GM19193 (cell line): ENCODE data around the gene FTHL17.

Source experiments
- POLR2A ChIP-seq: IDR thresholded peaks from 4 replicates; pipeline ENCODE4 v1.6.1; 2011; ENCODE audit not compliant: insufficient read depth, insufficient read length; ENCODE audit errors: extremely low read depth

The FTHL17 gene

GRCh38 chrX:31071725-31072124 is at the start of gene FTHL17:
FTHL17 (minus strand) TSS chrX:31072041; CDS start chrX:31071953, 88 bp downstream.
- TF ChIP-seq POLR2A, result no peak

GRCh38 chrX:31117266-31117665 is 45.4 kb upstream of the FTHL17 start:
- no peak for TF ChIP-seq POLR2A

- TF ChIP-seq POLR2A, result no peak
These were observed 43.6 kb upstream of the FTHL17 start for GRCh38 chrX:31115398-31115797.

GRCh38 chrX:31114858-31115257 is 43.0 kb upstream of the FTHL17 start:
- no peak for TF ChIP-seq POLR2A

GRCh38 chrX:31112226-31112999 is 40.6 kb upstream of the FTHL17 start:
- TF ChIP-seq POLR2A, result no peak

GRCh38 chrX:31110657-31111056 is 38.8 kb upstream of the FTHL17 start:
- TF ChIP-seq POLR2A, result no peak

GRCh38 chrX:31099536-31100090 is 27.8 kb upstream of the FTHL17 start:
- no peak for TF ChIP-seq POLR2A

- no peak for TF ChIP-seq POLR2A
These were observed 26.2 kb upstream of the FTHL17 start for GRCh38 chrX:31098079-31098478.

- TF ChIP-seq POLR2A, result no peak
These were observed 21.8 kb upstream of the FTHL17 start for GRCh38 chrX:31093639-31093975.

GRCh38 chrX:31092970-31093638 is 21.3 kb upstream of the FTHL17 start:
- no peak for TF ChIP-seq POLR2A

GRCh38 chrX:31092476-31092875 is 20.6 kb upstream of the FTHL17 start:
- TF ChIP-seq POLR2A, result no peak

- no peak for TF ChIP-seq POLR2A
These were observed 20.0 kb upstream of the FTHL17 start for GRCh38 chrX:31091819-31092218.

- no peak for TF ChIP-seq POLR2A
These were observed 2.7 kb upstream of the FTHL17 start for GRCh38 chrX:31074522-31074921.

- no peak for TF ChIP-seq POLR2A
These were observed 579 bp downstream of the FTHL17 start for GRCh38 chrX:31071262-31071661.

- no peak for TF ChIP-seq POLR2A
These were observed 1.8 kb downstream of the FTHL17 start for GRCh38 chrX:31070057-31070468.

- no peak for TF ChIP-seq POLR2A
These were observed 8.7 kb downstream of the FTHL17 start for GRCh38 chrX:31063114-31063513.

- TF ChIP-seq POLR2A, result no peak
These were observed 10.8 kb downstream of the FTHL17 start for GRCh38 chrX:31061091-31061490.

GRCh38 chrX:31060016-31060415 is 11.8 kb downstream of the FTHL17 start:
- no peak for TF ChIP-seq POLR2A
